GM04504 (cell line): Measurements from ENCODE around the gene RUVBL2.

Source experiments
- DNase-seq: peaks from one replicate; pipeline ENCODE4 v3.0.0-alpha.2; 2012; ENCODE audit warnings: low read depth

The RUVBL2 gene

DNA sequence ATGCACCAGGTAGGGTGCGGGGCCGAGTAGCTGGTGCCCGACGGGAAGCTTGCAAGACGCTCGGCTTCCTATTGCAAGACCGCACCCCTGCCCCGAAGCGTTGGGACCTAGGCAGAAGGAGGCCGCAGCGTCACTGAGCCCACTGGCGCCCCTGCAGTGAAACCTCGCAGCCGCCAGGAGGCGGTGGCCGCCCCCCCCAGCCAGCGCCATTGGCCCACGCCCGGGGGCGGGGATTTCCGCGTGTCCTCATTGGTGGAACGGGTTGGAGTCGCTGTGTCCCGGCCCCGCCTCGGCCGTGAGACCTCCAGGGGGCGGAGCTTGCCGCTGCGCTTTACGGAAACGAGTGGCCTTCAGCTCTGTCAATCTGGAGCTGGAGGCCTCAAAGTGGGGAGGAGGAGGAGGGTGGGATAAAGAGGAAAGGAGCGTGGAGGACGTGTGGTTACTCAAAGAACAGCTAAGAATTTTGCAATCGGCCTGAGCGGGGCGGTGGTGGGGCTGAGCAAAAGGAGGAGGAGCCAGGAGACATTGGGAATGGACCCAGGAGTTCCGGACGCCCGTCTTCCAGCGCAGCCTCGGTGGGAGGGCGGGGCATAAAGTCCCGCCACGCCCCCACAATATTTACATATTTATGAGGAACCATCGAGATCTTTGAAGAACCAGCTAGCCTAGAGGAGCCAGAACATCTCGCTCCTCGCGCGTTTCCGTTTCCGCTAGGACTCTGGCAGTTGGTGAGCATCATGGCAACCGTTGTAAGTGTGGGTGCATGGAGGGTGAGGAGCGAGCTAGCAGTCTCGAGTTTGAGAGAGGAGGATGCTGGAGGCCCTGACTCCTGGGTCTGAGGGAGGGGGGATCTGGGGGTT lies at the start of gene RUVBL2, which contains the start of gene GYS1:
RUVBL2 (plus strand) TSS at position 713 of the 860 bp plus-strand sequence; CDS start at position 738, 25 bp downstream.
GYS1 (minus strand) TSS at position 135 of the 860 bp plus-strand sequence. CDS start 197 bp downstream, outside the sequence.
- DNase-seq = peak; percentile 100

DNA sequence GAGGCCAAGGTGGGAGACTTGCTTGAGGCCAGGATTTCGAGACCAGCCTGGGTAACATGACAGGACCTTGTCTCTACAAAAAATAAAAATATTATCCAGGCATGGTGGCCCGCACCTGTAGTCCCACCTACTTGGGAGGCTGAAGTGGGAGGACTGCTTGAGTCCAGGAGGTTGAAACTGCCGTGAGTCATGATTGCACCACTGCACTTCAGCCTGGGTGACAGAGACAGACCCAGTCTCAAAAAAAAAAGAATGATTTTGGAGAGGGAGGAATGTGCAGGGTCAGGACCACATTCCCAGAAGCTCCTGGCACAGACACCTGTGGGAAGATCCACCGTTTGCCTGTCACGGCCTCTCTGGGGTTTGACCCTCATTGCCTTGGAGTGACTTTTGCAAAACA lies 48.3 kb upstream of the RUVBL2 start:
- no peak for DNase-seq

DNA sequence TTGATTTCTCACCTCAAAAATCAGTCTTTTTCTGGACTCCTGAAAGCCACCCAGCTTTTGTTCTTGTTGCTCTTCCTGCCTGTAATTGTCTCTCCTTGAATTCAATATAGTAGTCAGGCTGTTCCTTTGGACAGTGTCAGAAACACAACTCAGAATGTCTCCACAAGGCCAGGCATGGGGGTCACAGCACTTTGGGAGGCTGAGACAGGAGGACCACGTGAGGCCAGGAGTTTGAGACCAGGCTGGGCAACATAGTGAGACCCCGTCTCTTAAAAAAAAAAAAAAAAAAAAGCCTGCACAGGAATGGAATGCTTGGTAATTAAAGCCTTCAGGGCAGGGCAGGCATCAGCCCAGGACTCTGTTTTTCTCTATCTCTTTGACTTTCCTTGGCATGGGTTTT lies 47.9 kb upstream of the RUVBL2 start:
- DNase-seq = no peak

DNA sequence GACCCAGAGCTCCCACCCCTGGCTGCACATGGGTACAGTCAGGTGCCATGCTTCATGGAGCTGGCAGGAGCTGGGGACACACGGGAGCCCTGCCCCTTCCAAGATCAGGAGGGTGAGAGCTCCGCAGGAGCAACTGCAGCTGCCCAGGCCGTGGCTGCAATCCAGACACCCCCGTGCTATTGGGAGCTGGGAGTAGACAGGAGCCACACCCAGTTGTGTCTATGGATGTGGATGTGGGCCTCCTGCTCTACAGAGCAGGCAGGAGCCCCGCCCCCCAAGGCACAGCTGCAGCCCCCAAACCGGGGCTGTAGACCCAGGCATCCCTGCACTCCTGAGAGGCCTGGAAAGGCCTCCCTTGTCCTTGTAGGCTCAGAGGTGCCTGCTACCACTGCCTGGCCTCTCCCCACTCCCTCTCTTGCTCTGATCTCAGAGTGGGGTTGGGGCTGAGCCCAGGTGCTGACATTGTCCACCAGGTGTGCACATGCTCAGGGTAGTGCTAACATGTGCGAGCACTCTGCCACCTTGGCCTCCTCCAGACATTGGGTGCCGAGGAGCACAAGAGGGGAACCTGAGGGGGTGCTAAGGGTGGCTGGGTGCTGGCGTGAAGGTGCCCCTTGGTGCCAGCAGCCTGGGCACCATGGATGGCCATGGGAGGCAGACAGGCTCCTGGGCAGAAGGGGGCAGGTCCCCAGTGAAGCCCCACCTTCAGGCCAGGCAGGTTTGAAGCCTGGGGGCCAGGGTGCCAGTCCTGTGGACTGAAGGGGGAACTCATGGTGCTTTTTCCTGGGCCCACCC lies 47.0 kb upstream of the RUVBL2 start:
- no peak for DNase-seq

DNA sequence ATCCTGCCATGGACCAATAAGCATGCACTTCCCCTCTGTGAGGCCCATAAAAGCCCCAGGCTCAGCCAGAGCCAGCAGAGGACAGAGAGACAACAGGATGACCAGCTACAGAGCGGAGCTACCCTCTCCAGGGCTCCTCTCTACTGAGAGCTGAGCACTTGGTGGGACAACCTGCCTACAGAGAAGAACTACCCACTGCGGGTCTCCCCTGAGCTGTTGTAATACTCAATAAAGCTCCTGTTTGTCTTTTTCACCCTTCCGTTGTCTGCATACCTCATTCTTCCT lies 46.5 kb upstream of the RUVBL2 start:
- DNase-seq = no peak

DNA sequence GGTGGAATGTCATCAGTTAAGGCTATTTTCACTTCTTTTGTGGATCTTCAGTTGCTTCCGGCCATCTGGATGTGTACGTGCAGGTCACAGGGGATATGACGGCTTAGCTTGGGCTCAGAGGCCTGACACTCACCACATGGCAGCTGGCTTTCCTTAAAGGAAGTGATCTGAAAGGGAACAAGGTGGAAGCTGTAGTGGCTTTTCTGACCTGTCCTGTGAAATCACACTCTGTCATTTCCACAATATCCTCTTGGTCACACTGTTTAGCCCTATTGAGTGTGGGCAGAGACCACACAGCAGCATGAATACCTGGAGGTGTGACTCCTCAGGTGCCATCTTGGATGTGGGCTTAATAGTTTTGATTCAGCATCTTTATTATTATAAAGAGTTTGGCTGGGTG lies 43.5 kb upstream of the RUVBL2 start:
- DNase-seq = no peak

DNA sequence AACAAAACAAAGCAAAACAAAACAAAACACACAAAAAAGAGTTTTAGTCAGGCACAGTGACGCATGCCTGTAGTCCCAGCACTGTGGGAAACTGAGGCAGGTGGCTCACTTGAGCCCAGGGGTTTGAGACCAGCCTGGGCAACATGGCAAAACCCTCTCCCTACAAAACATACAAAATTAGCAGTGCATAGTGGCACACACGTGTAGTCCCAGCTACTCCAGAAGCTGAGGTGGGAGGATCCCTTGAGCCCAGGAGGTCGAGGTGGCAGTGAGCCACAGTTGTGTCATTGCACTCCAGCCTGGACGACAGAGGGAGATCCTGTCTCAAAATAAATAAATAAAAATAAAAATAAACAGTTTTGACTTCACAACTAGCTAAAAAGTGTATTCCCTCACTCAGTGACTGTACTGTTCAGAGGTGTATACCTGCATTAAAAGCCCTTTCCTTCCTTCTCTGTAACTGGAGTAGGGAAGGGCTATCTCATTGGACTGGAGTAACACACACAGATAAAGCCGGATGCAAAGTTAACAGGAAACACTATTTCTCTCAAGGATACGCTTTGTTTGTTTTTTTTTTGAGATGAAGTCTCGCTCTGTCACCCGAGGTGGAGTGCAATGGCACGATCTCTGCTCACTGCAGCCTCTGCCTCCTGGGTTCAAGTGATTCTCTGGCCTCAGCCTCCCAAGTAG lies 42.7 kb upstream of the RUVBL2 start:
- no peak for DNase-seq

DNA sequence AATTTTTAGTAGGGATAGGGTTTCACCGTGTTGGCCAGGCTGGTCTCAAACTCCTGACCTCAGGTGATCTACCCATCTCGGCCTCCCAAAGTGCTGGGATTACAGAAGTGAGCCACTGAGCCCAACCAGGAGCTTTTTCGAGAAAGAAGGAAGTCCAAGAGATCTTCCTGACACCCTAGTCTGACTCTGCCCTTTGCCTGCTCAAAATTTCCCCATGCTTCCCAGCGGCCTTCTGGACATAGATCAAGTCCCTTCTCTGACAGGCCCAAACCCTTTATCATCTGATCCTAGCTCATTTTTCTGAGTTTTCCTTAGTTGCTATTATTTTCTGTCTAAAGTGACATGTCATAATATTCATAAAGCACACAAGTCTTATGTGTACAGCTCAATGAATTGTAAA lies 40.5 kb upstream of the RUVBL2 start:
- no peak for DNase-seq

DNA sequence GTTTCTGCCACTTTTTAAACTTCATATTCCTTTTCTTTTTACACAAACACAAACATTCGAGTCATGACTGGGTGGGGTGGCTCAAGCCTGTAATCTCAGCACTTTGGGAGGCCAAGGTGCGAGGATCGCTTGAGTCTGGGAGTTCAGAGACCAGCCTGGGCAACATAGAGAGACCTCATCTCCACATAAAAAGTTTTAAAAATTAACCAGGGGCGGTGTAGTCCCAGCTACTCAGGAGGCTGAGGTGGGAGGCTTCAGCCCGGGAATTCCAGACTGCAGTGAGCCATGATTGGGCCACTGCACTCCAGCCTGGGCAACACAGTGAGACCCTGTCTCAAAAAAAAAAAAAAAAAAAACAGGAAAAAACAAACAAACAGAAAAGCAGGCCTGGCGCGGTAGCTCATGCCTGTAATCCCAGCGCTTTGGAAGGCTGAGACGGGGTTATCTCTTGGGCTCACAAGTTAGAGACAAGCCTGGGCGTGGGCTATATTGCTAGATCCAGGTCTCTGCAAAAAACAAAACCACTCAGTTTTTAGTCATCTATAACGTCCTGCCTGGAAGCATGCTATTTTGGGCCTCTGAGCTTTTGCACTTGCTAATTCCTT lies 39.6 kb upstream of the RUVBL2 start:
- DNase-seq = no peak

DNA sequence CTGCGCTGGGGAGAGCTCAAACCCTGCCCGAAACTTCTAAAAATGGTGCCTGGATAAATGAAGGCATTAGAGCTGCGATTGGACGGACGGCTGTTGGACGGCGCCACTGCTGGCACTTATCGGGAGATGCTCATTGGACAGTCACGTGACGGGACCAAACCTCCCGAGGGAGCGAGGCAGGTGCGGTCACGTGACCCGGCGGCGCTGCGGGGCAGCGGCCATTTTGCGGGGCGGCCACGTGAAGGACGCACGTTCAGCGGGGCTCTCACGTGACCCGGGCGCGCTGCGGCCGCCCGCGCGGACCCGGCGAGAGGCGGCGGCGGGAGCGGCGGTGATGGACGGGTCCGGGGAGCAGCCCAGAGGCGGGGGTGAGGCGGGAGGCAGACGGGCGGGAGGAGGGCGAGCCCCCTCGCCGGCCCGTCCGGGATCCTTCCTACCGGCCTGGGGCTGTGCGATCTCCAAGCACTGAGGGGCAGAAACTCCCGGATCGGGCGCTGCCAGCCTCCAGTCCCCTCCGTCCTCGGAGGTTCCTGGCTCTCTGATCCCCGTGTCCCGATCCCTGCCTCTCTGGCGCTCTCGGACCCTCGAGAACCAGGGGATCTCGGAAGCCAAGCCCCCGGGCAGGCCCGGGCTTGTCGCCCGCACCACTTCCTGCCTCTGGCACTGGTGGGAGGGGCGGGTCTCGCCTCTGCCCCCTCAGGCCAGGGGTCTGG lies 38.9 kb upstream of the RUVBL2 start, which contains the start of gene BAX:
BAX (plus strand) TSS at position 281 of the 713 bp plus-strand sequence; CDS start at position 335, 54 bp downstream.
- DNase-seq = peak; percentile 79

DNA sequence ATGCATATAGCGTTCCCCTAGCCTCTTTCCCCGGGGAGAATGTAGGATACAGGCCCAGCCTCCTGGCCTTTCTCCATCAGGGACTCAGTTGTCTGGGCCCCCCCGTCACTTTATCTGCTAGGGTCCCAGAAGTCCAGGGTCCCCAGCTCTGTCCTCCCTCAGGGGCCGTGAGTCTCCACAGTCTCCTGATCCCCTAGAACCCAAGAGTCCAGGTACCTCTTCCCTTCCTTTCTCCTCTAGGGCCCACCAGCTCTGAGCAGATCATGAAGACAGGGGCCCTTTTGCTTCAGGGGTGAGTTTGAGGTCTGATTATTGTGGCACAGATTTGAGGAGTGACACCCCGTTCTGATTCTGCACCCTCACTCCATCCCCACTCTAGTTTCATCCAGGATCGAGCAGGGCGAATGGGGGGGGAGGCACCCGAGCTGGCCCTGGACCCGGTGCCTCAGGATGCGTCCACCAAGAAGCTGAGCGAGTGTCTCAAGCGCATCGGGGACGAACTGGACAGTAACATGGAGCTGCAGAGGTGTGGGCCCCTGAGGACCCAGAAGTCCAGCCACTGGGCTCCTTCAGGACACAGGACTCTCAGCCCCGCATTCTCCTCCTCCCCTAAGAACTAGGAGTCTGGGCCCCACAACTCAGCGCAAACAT lies 38.3 kb upstream of the RUVBL2 start:
- DNase-seq = no peak

DNA sequence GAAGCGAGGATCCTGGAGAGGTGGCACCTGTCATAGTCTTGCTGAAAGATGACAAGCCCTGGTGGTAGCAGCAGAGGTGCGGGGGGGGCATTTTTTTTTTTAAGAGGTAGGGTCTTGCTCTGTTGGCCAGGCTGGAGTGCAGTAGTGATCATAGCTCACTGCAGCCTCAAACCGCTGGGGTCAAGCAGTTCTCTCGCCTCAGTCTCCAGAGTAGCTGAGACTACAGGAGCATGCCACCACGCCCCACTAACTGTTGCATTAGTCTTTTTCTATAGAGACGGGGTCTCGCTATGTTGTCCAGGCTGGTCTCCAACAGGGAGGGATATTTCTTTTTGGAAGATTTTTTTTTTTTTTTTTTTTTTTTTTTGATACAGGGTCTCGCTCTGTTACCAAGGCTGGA lies 35.7 kb upstream of the RUVBL2 start:
- no peak for DNase-seq

DNA sequence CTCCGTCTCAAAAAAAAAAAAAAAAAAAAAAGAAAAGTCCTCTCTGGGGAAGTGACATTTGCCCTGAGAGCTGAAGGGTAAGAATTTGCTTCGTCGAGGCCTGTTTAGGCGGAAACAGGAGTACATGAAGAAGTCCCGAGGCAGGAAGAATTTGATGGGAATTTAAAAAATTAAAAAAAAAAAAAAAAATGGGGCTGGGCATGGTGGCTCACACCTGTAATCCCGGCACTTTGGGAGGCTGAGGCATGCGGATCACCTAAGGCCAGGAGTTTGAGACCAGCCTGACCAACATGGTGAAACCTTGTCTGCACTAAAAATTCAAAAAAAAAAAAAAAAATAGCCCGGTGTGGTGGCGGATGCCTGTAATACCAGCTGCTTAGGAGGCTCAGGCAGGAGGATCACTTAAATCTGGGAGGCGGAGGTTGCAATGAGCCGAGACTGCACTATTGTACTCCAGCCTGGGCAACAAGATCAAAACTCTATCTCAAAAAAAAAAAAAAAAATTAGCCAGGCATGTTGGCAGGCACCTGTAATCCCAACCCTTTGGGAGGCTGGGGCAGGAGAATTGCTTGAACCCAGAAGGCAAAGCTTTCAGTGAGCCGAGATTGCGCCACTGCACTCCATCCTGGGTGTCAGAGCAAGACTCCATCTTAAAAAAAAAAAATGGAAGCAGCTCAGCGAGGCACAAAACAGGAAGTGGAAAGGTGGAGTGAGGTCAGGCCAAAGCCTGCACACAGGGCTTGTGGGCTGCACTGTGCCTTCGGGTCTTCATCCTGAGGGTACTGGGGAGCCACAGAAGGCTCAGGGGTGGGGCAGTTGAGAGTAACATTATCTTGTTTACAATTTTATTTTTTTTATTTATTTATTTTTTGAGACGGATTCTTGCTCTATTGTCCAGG lies 34.1 kb upstream of the RUVBL2 start:
- DNase-seq = no peak

DNA sequence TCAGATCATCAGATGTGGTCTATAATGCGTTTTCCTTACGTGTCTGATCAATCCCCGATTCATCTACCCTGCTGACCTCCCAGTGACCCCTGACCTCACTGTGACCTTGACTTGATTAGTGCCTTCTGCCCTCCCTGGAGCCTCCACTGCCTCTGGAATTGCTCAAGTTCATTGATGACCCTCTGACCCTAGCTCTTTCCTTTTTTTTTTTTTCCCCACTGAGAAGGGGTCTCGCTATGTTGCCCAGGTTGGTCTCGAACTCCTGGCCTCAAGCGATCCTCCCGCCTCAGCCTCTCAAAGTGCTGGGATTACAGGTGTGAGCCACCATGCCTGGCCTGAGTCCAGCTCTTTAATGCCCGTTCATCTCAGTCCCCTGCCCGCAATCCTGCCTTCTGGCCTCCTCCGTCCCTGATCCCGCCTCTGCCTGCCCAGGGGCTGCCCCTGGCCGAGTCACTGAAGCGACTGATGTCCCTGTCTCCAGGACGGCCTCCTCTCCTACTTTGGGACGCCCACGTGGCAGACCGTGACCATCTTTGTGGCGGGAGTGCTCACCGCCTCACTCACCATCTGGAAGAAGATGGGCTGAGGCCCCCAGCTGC lies 32.5 kb upstream of the RUVBL2 start:
- DNase-seq = no peak

DNA sequence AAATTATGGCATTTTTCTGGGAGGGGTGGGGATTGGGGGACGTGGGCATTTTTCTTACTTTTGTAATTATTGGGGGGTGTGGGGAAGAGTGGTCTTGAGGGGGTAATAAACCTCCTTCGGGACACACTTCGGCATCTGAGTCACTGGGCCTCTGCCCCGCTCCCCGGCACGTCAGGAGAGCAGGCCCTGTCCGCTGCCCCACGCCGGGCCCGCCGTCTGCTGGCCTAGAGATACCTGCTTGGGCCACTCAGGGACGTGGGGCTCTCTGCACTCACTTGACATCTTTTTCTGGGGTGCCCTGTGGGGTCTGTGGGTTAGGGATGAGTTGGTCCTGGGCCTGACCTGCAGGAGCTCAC lies 32.0 kb upstream of the RUVBL2 start:
- no peak for DNase-seq

DNA sequence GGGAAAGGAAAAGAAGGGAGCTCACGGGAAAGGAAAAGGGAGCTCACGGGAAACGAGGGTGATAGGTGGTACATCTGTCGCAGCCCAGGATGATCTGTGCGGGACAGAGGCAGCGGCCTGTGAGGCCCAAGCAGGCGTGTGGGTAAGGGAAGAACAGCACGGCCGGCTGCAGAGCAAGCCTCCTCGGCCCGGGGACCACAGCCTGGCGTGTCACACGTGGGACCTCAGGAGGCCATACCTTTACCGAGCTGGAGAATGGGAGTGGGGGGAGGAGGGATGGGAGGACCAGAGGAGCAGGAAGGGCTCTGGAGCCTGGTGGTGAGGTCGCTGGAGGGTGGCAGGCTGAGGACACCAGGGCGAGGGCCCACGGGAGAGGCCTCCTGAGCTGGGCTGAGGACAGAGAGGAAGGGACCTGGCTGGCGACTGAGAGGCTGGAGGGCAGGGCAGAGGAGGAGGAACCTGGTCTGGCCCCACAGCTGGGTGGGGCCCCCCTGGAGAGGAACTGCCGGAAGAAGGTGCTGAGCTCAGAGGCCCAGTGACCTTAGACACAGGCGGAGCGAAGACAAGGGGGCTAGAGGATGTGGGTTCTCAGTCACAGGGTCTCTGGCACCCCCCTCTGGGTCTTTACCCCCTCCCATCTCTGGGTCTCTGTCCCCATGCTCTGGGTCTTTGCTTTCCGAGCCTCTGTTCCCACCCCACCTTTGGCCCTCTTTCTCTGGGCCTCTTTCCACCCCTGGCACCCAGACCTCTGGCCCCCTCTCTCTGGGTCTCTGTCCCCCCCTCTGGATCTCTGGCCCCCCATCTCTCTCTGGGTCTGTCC lies 31.4 kb upstream of the RUVBL2 start:
- no peak for DNase-seq

DNA sequence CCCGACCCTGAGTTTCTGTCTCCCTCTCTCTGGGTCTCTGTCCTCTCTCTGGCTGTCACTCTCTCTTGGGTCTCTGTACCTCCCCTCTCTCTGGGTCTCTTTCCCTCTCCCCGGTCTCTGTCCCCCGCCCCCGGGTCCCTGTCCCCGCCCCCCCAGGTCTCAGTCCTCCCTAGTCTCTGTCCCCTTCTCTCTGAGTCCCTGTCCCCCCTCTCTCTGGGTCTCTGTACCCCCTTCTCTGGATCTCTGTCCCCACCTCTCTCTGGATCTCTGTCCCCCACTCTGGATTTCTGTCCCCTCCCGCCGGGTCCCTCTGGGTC lies 30.9 kb upstream of the RUVBL2 start:
- no peak for DNase-seq

DNA sequence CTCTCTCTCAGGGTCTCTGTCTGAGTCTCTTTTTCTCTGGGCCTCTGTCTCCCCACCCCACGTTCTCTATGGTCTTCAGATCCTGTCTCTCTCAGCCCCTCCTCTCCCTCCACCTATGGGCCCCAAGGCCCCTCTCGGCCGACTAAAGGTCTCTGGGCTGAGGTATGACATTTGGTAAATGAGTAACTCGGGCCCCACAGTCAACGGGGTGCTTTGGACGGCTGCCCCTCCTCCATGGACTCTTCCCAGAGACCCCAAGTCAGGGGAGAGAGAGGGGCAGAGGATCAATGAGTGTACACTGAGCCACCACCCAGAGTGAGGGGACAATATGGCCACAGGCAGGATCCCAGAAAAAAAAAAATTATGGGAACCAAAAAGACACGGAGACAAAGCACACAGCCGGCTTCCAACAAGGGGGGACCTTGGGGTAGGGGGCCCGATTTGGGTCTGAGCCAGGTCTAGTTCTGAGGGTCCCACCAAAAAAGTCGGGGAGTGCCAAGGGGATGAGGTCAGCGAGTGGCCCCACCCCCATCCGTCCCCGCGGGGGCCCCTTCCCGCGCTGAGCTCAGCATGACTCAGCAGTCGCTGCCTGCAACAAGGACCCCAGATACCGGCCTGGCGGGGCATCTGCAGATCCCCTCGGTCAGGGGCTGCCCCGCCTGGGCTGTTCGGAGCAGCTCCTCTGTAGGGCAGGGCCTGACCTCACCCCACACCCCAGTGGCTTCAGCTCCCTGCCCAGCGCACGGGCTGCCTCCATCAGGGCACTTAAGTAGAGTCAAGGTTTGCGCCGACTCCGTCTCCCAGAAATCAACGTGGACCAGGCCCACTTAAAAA lies 30.1 kb upstream of the RUVBL2 start:
- peak; percentile 38 for DNase-seq
